Activated CD4-positive, CD25-positive, alpha-beta regulatory T cell (primary cell): ENCODE results near the gene SMG5.

Experiments used
- DNase-seq, 4 experiments: peaks; one replicate each; lab custom pipeline; 2025; lab: John Stamatoyannopoulos, UW

Gene SMG5

GRCh38 chr1:156212833-156213643 is 69.6 kb downstream of the SMG5 start, which contains the start of gene PMF1:
PMF1 (plus strand) TSS chr1:156213007; CDS start chr1:156213016, 9 bp downstream.
- peak; percentile 84 to 93 (median 92) for DNase-seq

- no peak for DNase-seq
Observed at GRCh38 chr1:156212130-156212529, 70.5 kb downstream of the SMG5 start.

DNA sequence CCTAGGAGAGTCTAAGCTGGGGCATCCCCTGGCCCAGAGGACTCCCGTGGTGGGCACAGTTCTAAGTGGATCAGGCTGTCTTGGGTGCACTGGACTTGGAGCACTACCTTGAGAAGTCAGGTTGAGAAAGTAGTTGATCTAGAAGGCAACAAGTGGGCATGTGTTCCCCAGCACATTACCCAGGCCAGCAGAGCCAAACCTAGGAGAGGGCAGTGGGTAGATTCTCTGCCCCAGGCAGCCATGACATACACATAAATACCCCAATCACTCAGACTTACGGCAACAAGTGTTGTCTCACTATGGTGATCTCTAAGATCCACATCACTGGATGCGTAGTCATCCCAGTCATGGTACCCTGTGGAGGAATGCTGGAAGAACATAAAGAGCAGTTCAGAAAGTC is 71.4 kb downstream of the SMG5 start:
- no peak for DNase-seq

DNA sequence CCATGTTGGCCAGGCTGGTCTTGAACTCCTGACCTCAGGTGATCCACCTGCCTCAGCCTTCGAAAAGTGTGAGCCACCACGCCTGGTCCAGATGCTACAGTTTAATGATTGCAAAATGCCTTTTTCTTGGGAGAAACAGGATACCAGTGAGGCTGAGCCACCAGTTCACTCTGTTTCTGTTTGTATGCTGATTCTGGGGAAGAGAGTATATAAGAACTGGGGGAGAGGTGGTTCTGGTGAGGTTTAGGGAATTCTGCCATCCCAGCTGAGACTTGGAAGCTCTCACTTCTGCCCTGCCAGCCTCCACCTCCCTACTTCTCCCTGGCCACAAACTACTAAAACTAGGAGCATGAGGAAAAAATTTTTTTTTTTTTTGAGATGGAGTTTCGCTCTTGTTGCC is 77.9 kb downstream of the SMG5 start:
- DNase-seq: no peak

GRCh38 chr1:156203331-156203730 is 79.3 kb downstream of the SMG5 start:
- DNase-seq: no peak

GRCh38 chr1:156200044-156200443 is 82.6 kb downstream of the SMG5 start:
- no peak for DNase-seq
